ENCODE data around the gene SUPT16H.
"Not testable (repeated sequence)": the region's sequence is repeated elsewhere in the genome, so short reads cannot be mapped to it uniquely, and the experiment has no call there.

Gene SUPT16H

DNA sequence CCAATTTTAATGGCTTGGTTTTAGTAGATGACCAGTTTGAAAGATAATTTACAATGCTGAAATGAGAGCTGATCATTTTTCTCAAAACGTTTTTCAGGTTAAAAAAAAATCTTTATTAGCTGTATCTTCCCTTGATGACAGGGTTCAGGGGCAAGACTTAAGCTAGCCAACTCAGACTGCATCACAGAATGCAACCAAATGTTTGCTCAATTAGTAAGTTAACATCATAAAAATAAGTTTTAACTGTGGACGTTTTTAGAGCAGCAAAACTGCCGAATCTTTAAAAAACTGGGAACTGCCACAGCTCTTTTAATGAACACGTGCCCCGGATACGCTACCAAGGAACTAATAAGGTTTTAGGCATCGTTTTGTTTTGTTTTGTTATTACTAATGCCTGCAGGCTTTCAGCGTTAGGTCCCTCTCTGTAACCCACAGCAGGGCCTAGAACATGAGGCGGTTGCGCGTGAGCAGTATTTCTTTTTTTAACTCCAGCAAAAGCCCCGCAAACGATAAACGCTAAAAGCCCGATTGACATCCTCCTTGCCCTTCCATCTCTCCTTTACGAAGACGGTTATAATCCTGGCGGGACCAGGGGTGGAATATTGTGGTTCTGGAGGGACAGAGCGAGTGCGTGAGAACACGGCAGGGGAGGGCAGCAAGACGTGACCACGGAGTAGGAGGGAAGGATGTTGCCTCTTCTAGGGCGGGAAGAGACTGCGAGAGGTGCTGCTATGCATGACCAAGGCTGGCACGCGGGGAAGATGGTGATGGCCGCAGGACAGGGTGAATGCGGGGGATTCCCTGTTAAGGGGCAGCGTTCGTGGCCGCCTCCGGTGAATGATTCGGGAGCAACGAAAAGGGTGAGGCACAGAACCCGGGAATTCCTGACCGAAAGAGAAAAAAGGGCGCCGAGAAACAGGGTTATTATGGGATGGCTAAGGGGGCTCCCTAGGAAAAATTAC is 652 bp downstream of the SUPT16H start:
- Histone ChIP-seq H3K4me1 (ENCODE audit: insufficient read depth, low read length) (0 out of 2 replicates have a peak, but pooled peaks cover 4% of the 10 kb centered on the region), H3K9me3 (ENCODE audit: control insufficient read depth, insufficient read depth, low read length) (no peaks in the 10 kb centered on the region), H3K36me3 (ENCODE audit: insufficient read depth, low read length) (peaks cover 4% of the 10 kb centered on the region; the same call in 1 of the 2 replicates), H3K9ac (ENCODE audit: low read depth, low read length) (peak overlapping the region; percentile 87)

DNA sequence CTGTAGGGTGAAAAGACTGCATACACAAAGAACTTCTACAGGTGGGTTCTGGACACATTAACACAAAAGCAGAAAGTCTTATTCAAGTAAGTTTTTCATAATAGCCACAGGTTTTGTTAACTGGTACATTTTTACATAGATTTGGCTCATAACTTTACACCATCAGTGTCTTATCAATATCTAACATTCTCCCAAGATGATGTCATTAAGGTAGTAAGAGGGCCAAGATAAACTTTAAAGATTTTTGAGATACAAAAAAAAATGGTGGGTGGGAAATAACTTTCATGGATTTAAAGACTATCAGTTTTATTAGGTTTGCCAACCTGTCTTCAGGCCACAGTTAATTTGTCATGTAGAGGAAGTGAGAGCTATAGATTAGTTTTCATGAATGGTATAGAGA is 1.7 kb downstream of the SUPT16H start:
- no peak overlapping the region for H3K9ac ChIP-seq (ENCODE audit: low read depth, low read length)
- H3K9me3 ChIP-seq (ENCODE audit: control insufficient read depth, insufficient read depth, low read length), result no peaks in the 10 kb centered on the region
- peaks cover 4% of the 10 kb centered on the region; the same call in 1 of the 2 replicates for H3K36me3 ChIP-seq (ENCODE audit: insufficient read depth, low read length)
- 0 out of 2 replicates have a peak, but pooled peaks cover 4% of the 10 kb centered on the region for H3K4me1 ChIP-seq (ENCODE audit: insufficient read depth, low read length)

DNA sequence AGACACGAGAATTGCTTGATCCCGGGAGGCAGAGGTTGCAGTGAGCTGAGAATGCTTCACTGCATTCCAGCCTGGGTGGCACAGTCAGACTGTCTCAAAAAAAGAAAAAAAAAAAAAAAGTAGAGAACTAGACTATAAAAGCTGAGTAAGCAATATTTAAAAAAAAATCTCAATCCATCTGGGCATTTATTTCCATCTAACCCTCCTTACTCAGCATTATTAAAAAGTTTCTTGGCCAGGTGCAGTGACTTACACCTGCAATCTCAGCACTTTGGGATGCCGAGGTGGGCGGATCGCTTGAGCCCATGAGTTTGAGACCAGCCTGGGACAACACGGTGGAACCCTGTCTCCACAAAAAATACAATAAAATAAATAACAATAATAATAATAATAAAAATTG is 4.5 kb downstream of the SUPT16H start:
- no peak overlapping the region for H3K9ac ChIP-seq (ENCODE audit: low read depth, low read length)
- H3K9me3 ChIP-seq (ENCODE audit: control insufficient read depth, insufficient read depth, low read length), result no peaks in the 10 kb centered on the region
- H3K36me3 ChIP-seq (ENCODE audit: insufficient read depth, low read length), result no peaks in the 10 kb centered on the region
- no peaks in the 10 kb centered on the region for H3K4me1 ChIP-seq (ENCODE audit: insufficient read depth, low read length)

DNA sequence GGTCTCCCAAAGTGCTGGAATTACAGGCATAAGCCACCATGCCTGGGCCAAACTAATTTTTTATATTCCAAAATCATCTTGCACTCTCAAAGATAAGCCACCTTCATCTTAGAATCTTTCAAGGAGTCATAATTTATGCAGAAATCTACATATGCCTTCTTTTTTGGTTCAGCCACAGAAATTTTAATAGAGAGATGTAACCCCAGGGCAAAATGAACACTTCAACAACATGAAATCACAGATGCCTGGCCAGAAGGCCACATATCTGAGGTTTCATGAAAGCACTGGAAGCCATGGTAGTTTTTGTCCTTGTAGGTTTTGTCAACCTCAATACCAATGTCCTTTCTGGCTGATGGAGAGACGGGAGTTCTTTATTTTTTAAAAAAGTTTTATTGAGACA is 9.8 kb downstream of the SUPT16H start:
- Histone ChIP-seq H3K9ac (ENCODE audit: low read depth, low read length) (no peak overlapping the region), H3K4me1 (ENCODE audit: insufficient read depth, low read length) (no peaks in the 10 kb centered on the region), H3K9me3 (ENCODE audit: control insufficient read depth, insufficient read depth, low read length) (no peaks in the 10 kb centered on the region), H3K36me3 (ENCODE audit: insufficient read depth, low read length) (peaks cover 31% of the 10 kb centered on the region)

DNA sequence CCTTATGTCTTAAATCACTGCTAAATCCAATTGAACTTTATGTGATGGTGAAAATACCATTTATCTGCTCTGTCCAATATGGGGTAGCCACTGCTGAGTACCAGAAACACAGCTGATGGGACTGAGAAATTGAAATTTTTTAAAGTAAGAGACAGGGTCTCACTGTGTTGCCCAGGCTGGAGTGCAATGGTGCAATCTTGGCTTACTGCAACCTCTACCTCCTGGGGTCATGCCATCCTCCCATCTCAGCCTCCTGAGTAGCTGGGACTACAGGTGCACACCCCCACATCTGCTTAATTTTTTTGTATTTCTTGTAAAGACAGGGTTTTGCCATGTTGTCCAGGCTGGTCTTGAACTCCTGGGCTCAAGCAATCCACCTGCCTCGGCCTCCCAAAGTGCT is 11.0 kb downstream of the SUPT16H start:
- H3K36me3 ChIP-seq (ENCODE audit: insufficient read depth, low read length), result peaks cover 42% of the 10 kb centered on the region
- not testable (repeated sequence) for H3K9ac ChIP-seq (ENCODE audit: low read depth, low read length); H3K9me3 ChIP-seq (ENCODE audit: control insufficient read depth, insufficient read depth, low read length); H3K4me1 ChIP-seq (ENCODE audit: insufficient read depth, low read length)

DNA sequence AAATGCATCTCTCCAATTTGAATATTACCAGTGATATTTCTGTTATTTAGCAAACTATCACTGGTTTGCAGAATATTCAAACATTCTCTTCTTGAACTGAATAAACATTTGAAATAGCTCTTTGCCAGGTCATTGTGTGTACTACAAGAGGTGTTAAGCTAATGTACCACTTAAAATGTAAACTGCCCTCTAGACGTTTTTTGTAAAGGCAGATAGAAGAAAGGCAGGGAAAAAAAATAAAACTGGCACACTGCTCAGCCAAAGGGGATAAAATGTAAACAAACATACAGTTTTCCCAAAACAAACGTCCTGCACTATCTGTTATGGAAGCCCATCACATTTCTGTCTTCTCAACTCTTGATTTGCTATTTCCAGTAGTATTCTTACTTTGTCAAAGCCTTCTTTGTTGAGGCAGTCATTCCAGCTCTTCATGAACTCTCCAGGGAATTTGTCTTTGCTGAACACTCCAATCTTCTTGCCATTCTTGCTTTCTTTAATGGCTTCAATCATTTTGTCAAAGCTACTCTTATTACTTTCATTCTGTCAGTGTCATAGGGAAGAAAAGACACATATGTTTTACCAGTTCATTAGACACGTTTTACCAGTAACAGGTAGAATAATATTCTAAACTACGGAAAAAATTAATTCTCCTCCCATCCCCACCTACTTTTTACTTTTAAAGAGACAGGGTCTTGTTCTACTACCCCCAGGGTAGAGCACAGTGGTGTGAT is 13.7 kb downstream of the SUPT16H start:
- no peak overlapping the region for H3K9ac ChIP-seq (ENCODE audit: low read depth, low read length)
- no peaks in the 10 kb centered on the region for H3K9me3 ChIP-seq (ENCODE audit: control insufficient read depth, insufficient read depth, low read length)
- H3K36me3 ChIP-seq (ENCODE audit: insufficient read depth, low read length), result peaks cover 58% of the 10 kb centered on the region
- H3K4me1 ChIP-seq (ENCODE audit: insufficient read depth, low read length), result no peaks in the 10 kb centered on the region

DNA sequence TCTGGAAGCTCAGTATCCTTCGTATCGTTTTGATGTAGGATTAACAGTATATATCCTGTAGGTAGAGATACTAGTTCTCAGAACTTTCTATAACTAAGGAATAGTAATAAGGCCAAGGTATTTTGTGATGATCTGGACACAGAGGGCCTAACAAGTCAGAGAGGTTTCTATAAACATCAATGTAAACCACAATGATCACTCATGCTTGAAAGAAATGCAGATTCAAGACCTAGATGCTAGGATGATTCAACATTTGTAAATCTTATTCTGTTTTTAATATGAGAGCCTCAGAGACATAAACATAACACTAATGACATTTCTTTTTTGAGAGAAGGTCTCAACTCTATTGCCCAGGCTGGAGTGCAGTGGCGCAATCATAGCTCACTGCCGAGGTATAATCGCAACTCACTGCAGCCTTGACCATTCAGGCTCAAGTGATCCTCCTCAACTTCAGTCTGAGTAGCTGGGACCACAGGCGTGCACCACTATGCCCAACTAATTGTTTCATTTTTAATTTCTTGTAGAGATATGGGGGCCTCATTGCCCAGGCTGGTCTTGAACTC is 16.2 kb downstream of the SUPT16H start:
- H3K4me1 ChIP-seq (ENCODE audit: insufficient read depth, low read length), result no peaks in the 10 kb centered on the region
- no peaks in the 10 kb centered on the region for H3K9me3 ChIP-seq (ENCODE audit: control insufficient read depth, insufficient read depth, low read length)
- H3K9ac ChIP-seq (ENCODE audit: low read depth, low read length), result no peak overlapping the region
- H3K36me3 ChIP-seq (ENCODE audit: insufficient read depth, low read length), result peaks cover 64% of the 10 kb centered on the region

DNA sequence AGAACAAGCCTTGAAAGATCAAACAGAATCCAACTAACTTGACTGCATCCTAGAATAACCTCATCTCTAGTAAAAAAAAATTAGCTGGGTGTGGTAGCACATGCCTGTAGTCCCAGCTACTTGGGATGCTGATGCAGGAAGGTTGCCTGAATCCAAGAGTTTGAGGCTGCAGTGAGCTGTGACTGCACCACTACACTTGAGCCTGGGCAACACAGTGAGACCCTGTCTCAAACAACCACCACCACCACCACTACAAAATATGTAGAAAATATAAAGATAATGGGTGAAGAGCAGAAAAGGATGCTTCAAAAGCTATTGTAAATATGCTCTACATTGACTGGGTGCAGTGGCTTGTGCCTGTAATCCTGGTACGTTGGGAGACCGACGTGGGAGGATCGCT is 27.3 kb downstream of the SUPT16H start:
- no peak overlapping the region for H3K9ac ChIP-seq (ENCODE audit: low read depth, low read length)
- H3K9me3 ChIP-seq (ENCODE audit: control insufficient read depth, insufficient read depth, low read length), result no peaks in the 10 kb centered on the region
- H3K4me1 ChIP-seq (ENCODE audit: insufficient read depth, low read length), result no peaks in the 10 kb centered on the region
- peaks cover 59% of the 10 kb centered on the region for H3K36me3 ChIP-seq (ENCODE audit: insufficient read depth, low read length)

DNA sequence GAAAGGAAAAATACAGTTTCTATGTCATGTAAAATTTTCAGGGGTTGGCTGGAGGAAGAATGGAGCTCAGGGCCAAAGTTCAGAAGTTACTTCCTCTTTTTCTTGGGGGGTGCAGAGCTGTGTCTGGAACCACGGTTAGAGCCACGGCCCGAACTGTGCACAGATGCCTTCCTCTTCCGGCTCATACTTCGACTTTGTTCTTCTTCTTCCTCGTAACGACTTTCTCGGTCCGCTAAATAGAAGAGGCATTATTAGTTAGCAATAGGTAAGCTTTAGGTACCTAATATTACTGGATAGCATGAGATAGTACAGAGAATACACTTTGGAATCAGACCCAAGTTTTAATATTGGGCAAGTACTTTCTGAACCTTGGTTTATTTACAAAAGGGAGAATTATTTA is 31.2 kb downstream of the SUPT16H start:
- Histone ChIP-seq H3K36me3 (ENCODE audit: insufficient read depth, low read length) (peaks cover 34% of the 10 kb centered on the region), H3K9me3 (ENCODE audit: control insufficient read depth, insufficient read depth, low read length) (no peaks in the 10 kb centered on the region), H3K9ac (ENCODE audit: low read depth, low read length) (no peak overlapping the region)

DNA sequence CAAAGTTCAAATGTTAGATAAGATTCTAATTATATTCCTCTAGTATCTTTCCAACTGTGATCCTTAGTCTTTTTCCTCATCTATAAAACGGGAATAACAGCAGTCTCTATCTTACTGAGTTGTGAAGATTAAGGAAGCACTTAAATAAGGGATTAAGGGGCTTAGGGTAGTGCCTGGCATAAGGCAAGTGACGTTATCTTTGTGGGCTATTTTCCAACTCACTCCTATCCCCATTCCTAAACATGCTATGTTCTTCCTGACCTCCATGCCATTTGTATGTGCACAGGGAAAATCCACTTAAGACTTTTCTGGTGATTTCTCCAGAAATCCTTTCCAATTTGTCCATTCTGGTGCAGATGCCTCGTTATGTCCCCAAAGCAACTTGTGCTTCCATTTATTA is 33.3 kb downstream of the SUPT16H start:
- Histone ChIP-seq H3K9ac (ENCODE audit: low read depth, low read length) (no peak overlapping the region), H3K36me3 (ENCODE audit: insufficient read depth, low read length) (peaks cover 15% of the 10 kb centered on the region; the same call in 1 of the 2 replicates), H3K4me1 (ENCODE audit: insufficient read depth, low read length) (peaks cover 16% of the 10 kb centered on the region), H3K9me3 (ENCODE audit: control insufficient read depth, insufficient read depth, low read length) (no peaks in the 10 kb centered on the region)

More for the DNA sequence above, 31.2 kb downstream of the SUPT16H start:
- H3K4me1 ChIP-seq (ENCODE audit: insufficient read depth, low read length), result peaks cover 7% of the 10 kb centered on the region

DNA sequence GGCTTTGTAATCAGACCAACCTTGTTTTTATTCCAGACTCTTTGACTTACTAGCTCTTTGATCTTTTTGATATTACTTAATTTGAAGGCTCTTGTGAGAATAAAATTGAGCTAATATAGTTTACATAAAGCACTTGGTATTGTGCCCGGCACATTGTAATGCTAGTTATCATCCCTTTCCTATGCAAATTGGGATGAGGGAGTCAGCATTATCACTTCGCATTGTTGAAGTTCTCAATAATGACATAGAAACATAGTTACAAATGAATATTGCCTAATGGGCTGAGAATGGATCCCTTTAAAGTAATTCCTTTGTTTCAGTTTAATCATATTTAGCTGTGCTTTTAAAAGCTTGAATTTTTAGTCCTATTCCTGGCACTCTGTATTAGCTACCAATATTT is 36.6 kb downstream of the SUPT16H start:
- peaks cover 16% of the 10 kb centered on the region for H3K4me1 ChIP-seq (ENCODE audit: insufficient read depth, low read length)
- no peak overlapping the region for H3K9ac ChIP-seq (ENCODE audit: low read depth, low read length)
- H3K9me3 ChIP-seq (ENCODE audit: control insufficient read depth, insufficient read depth, low read length), result no peaks in the 10 kb centered on the region
- H3K36me3 ChIP-seq (ENCODE audit: insufficient read depth, low read length), result peaks cover 2% of the 10 kb centered on the region; the same call in 1 of the 2 replicates

DNA sequence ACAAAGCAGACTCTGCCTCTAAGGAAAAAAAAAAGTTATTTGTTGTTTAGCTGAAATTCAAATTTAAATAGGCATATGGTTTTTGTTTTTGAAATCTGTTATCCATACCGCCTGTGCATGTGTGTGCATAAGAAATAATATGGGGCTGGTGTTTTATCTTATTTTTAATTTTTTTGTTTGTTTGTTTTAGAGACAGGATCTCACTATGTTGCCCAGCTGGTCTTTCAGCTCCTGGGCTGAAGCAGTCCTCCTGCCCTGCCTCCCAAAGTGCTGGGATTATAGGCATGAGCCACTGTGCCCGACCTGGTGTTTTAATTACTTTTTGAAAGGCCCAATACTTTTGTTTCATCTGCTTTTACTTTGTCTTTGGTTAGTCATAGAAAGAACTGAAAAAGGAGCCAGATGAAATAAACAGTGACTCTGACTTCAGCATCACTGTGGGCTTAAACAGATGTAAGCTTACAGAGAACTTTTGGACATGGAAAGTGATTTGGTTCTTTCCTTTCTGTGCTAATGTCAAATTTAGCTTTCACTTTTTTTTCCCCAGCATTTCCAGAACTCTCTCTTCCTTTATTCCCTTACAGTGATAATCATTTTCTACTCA is 37.2 kb downstream of the SUPT16H start:
- Histone ChIP-seq H3K9ac (ENCODE audit: low read depth, low read length) (no peak overlapping the region), H3K36me3 (ENCODE audit: insufficient read depth, low read length) (peaks cover 2% of the 10 kb centered on the region; the same call in 1 of the 2 replicates), H3K9me3 (ENCODE audit: control insufficient read depth, insufficient read depth, low read length) (no peaks in the 10 kb centered on the region), H3K4me1 (ENCODE audit: insufficient read depth, low read length) (peaks cover 16% of the 10 kb centered on the region)

DNA sequence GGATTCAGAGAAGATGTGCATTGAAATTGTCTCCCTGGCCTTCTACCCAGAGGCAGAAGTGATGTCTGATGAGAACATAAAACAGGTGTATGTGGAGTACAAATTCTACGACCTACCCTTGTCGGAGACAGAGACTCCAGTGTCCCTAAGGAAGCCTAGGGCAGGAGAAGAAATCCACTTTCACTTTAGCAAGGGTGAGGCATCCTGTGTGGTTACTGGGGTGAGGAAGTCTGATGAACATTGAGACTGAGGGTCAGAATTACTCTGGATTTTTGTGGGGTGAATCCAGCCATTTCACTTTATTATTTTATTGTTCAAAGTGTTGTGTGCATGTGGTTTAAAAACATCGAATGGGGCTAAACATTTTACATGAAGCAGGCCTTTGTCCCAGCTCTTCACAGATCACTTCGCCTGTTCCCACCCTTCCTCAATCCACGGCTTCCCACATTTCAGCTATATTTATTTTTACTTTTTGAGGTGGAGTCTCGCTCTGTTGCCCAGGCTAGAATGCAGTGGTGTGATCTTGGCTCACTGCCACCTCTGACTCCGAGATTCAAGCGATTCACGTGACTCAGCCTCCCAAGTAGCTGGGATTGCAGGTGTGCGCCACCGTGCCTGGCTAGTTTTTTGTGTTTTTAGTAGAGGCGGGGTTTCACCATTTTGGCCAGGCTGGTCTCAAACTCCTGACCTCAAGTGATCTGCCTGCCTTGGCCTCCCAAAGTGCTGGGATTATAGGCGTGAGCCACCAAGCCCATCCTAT is 40.6 kb downstream of the SUPT16H start:
- no peak overlapping the region for H3K9ac ChIP-seq (ENCODE audit: low read depth, low read length)
- no peaks in the 10 kb centered on the region for H3K9me3 ChIP-seq (ENCODE audit: control insufficient read depth, insufficient read depth, low read length)
- H3K4me1 ChIP-seq (ENCODE audit: insufficient read depth, low read length), result peaks cover 14% of the 10 kb centered on the region
- no peaks in the 10 kb centered on the region for H3K36me3 ChIP-seq (ENCODE audit: insufficient read depth, low read length)
